Measurements from ENCODE around the gene POTEH. TPM values are rescaled to one million over a fixed set of nuclear protein-coding genes. Genes with fewer than 3 reads are reported as not detected.
"Not testable (repeated sequence)": the region's sequence is repeated elsewhere in the genome, so short reads cannot be mapped to it uniquely, and the experiment has no call there.

POTEH gene
- total RNA-seq: 0.11 TPM in 1 of 3 replicates, not detected in the others

DNA sequence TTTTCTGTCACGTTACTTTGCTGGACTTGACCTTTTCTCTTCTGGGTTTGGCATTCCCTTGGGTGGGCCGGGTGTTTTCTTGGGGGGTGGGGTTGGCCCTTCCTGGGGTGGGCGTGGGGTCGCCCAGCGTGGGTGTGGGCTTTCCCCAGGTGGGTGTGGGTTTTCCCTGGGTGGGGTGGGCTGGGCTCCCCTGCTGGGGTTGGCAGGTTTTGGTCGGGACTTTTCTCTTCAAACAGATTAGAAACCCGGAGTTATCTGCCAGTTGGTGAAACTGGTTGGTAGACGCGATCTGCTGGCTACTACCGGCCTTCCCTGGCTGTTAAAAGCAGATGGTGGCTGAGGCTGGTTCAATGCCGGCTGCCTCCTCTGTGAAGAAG is at the start of gene POTEH:
TSS of gene POTEH (plus strand) at position 278 of the 377 bp plus-strand sequence. CDS start at position 330, 52 bp downstream.
- H3K9me3 Mint-ChIP-seq; DNase-seq (ENCODE audit: low spot score in 2 of 2, unreplicated experiment in 2 of 2); H3K4me1 Mint-ChIP-seq; H3K4me3 Mint-ChIP-seq; H3K36me3 Mint-ChIP-seq; H3K27me3 Mint-ChIP-seq (ENCODE audit: low read depth); H3K27ac Mint-ChIP-seq: not testable (repeated sequence)

DNA sequence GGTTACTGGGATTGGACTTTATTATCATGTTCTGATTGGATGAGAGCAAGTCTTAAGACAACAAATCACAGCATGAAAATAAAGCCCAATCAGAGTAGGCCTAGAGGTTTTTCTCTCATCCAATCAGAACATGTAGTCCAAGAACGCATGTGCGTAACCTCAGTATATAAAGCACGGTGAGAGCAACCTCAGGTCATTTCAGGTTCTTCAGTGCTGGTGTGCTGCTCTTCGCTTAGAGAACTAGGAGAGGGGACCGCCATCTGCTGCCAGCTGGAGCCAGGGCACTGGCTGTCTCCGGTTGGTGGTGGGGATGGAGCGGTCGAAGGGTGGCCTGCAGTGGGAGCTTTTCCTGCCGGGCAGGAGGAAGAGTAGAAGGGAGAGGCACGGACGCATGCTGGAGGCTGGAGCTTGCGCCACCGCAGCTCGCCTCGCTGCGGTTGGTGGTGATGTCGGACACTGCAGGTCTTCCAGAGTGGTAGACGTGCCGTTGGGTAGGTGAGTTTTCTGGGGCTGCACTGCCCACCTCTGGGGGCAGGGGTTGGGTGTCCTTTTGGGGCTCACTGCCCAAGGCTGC is 47.5 kb upstream of the POTEH start:
- H3K27me3 Mint-ChIP-seq (ENCODE audit: low read depth); H3K27ac Mint-ChIP-seq; H3K36me3 Mint-ChIP-seq; H3K4me1 Mint-ChIP-seq; H3K4me3 Mint-ChIP-seq; DNase-seq (ENCODE audit: low spot score in 2 of 2, unreplicated experiment in 2 of 2); H3K9me3 Mint-ChIP-seq: not testable (repeated sequence)

DNA sequence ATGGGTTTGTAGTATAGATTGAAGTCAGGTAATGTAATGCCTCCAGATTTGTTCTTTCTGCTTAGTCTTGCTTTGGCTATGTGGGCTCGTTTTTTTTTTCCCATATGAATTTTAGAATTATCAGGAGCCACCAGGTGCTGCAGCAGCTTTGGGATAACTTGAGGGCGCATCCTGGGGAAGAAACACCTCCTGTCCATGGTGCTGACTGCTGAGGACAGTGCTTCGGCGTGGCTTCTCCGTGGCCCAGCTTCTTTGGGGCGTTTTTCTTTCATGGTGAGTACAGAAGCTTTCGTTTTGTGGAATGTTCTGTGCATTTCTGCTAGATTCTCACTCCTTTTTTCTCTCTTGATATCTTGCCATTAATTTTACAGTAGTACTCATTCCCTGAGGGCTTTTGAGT is 37.9 kb upstream of the POTEH start:
- H3K27ac Mint-ChIP-seq; H3K27me3 Mint-ChIP-seq (ENCODE audit: low read depth); H3K4me3 Mint-ChIP-seq; DNase-seq (ENCODE audit: low spot score in 2 of 2, unreplicated experiment in 2 of 2); H3K4me1 Mint-ChIP-seq; H3K9me3 Mint-ChIP-seq; H3K36me3 Mint-ChIP-seq: not testable (repeated sequence)

DNA sequence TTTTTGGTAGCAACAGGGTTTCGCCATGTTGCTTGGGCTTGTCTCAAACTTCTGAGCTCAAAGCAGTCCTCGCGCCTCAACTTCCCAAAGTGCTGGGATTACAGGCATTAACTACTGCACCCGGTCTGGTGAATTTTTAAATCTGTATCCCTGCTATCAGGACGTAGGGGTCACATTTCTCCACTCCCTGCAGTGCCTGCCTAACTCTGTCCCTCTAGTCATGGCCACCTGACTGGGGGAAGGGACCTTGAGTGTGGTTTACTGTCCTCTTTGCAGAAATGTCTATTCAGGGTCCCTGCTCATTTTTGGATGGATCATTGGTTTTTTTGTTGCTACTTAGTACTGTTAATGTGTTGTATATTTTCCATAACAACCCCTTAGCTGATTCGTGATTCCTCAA is 37.1 kb upstream of the POTEH start:
- not testable (repeated sequence) for H3K27ac Mint-ChIP-seq; H3K9me3 Mint-ChIP-seq; H3K4me3 Mint-ChIP-seq; H3K27me3 Mint-ChIP-seq (ENCODE audit: low read depth); DNase-seq (ENCODE audit: low spot score in 2 of 2, unreplicated experiment in 2 of 2); H3K36me3 Mint-ChIP-seq; H3K4me1 Mint-ChIP-seq

DNA sequence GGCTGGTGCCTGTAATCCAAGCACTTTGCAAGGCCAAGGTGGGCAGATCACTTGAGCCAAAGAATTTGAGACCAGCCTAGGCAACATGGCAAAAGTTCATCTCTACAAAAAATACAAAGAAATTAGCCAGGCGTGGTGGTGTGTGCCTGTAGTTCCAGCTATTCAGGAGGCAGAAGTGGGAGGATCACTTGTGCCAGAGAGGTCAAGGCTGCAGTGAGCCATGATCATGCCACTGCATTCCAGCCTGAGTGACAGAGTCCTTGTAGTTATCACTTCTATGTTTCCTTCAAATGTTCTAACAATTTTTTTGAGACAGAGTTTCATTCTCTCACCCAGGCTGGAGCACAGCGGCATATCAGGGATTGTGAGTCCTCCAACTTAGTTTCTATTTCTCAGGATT is 36.6 kb upstream of the POTEH start:
- DNase-seq (ENCODE audit: low spot score in 2 of 2, unreplicated experiment in 2 of 2); H3K36me3 Mint-ChIP-seq; H3K27ac Mint-ChIP-seq; H3K4me1 Mint-ChIP-seq; H3K4me3 Mint-ChIP-seq; H3K9me3 Mint-ChIP-seq; H3K27me3 Mint-ChIP-seq (ENCODE audit: low read depth): not testable (repeated sequence)

DNA sequence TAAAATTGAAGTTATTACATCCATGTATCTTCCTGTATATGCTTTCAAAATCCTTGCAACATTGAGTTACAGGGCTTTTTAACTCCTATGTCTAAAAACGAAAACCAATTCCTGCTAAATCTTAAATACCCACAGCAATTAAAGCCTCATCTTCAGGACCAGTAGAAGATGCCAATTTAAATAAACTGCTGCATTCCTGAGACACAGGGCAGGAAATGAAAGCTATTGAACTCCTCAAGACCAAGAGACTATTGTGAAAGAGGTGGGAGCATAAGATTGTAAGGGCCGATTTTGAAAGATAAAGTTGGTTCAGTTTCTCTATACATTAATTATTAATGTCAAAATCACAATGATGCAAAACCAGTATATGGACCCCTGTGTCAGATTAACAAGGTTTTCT is 28.7 kb upstream of the POTEH start:
- H3K9me3 Mint-ChIP-seq; H3K4me3 Mint-ChIP-seq; H3K27me3 Mint-ChIP-seq (ENCODE audit: low read depth): not testable (repeated sequence)

DNA sequence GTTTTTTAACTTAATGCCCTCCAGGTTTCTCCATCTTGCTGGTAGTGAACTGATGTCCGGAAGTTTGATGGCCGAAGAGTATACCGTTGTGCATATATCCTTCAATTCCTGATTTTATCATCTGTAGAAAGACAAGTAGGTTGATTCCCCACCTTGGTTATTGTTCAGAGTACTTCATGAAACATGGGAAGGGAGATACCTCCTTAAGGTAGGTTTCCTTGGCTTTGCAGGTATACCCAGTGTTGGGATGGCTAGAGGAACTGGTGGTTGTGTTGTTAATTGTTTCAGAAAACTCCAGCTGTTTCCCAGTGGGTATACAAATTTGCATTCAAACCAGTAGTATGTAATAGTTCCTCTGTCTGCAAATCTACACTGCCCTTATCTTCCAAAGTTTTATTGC is 25.1 kb upstream of the POTEH start:
- not testable (repeated sequence) for H3K36me3 Mint-ChIP-seq; H3K4me1 Mint-ChIP-seq; H3K4me3 Mint-ChIP-seq; H3K27ac Mint-ChIP-seq; H3K27me3 Mint-ChIP-seq (ENCODE audit: low read depth); H3K9me3 Mint-ChIP-seq; DNase-seq (ENCODE audit: low spot score in 2 of 2, unreplicated experiment in 2 of 2)

More for the DNA sequence above, 28.7 kb upstream of the POTEH start:
- not testable (repeated sequence) for H3K4me1 Mint-ChIP-seq; H3K27ac Mint-ChIP-seq; H3K36me3 Mint-ChIP-seq; DNase-seq (ENCODE audit: low spot score in 2 of 2, unreplicated experiment in 2 of 2)

DNA sequence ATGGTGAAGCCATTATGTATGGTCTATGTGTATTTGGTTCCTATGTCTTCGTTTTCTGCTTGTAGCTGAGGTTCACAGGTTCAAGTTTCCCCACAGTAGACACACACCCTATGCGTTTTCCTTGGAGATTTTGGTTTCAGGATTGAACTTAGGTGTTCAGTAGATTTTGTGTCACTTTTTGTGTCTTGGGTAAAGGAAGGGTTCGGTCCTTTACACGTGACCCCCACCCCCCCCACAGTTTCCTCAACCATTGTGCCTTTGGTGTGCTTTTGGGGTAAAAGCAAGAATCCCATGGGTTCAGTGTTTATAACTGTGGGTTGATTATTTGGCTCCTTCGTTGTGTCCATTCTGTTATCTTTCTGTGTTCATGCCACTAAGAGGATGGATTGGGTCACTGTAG is 24.3 kb upstream of the POTEH start:
- not testable (repeated sequence) for H3K4me1 Mint-ChIP-seq

DNA sequence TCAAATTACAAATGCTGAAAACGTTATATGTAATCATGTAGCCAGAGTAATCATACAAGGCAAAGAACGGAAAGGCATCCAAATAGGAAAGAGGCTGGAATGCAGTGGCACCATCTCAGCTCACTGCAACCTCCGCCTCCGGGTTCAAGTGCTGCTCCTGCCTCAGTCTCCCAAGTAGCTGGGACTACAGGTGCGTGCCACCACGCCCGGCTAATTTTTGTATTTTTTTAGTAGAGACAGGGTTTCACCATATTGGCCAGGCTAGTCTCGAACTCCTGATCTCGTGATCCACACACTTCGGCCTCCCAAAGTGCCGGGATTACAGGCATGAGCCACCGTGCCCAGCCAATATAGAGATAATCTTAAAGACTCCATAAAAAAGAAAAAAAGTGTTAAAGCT is 20.4 kb upstream of the POTEH start:
- not testable (repeated sequence) for DNase-seq (ENCODE audit: low spot score in 2 of 2, unreplicated experiment in 2 of 2); H3K9me3 Mint-ChIP-seq; H3K36me3 Mint-ChIP-seq; H3K4me3 Mint-ChIP-seq; H3K27ac Mint-ChIP-seq; H3K4me1 Mint-ChIP-seq; H3K27me3 Mint-ChIP-seq (ENCODE audit: low read depth)

More for the DNA sequence above, 24.3 kb upstream of the POTEH start:
- not testable (repeated sequence) for H3K27me3 Mint-ChIP-seq (ENCODE audit: low read depth); DNase-seq (ENCODE audit: low spot score in 2 of 2, unreplicated experiment in 2 of 2); H3K27ac Mint-ChIP-seq; H3K4me3 Mint-ChIP-seq; H3K36me3 Mint-ChIP-seq; H3K9me3 Mint-ChIP-seq

DNA sequence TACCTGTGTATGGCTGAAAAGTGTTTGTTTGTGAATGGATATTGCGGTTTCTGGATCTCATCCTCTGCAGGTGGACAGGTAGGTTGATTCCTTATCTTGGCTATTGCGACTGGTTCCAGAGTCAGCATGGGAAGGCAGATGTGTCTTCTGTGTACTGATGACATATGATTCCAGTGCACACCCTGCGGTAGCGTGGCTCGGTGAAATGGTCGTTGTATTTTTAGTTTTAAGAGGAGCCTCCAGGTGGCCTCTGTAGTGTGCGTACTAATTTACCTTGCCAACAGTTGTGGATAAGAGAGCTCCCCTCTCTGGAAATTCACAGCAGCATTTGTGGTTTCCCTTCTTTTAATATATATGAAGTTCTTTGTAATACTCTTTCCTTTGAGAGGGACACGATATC is 10.1 kb upstream of the POTEH start:
- not testable (repeated sequence) for H3K27me3 Mint-ChIP-seq (ENCODE audit: low read depth); H3K9me3 Mint-ChIP-seq; H3K4me3 Mint-ChIP-seq; DNase-seq (ENCODE audit: low spot score in 2 of 2, unreplicated experiment in 2 of 2); H3K36me3 Mint-ChIP-seq; H3K4me1 Mint-ChIP-seq; H3K27ac Mint-ChIP-seq

DNA sequence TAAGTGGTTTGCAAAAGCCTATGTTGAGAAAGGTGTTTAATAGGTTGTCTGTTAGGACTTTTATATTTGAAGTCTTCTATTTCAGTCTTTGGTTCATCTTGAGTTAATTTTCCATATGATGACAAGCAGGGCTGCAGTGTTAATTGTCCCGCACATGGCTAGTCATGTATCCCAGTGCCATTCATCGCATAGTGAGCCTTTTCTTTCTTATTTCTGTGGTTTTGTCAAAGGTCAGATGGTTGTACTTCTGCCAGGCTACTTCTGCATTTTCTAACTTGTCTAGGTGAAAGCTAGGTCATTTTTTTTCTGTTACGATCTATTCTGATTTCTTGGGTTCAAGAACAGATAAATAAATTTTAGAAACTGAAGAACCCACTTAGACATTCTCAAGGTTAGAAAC is 5.7 kb upstream of the POTEH start:
- H3K4me1 Mint-ChIP-seq; H3K27me3 Mint-ChIP-seq (ENCODE audit: low read depth); H3K27ac Mint-ChIP-seq; DNase-seq (ENCODE audit: low spot score in 2 of 2, unreplicated experiment in 2 of 2); H3K9me3 Mint-ChIP-seq; H3K4me3 Mint-ChIP-seq; H3K36me3 Mint-ChIP-seq: not testable (repeated sequence)

DNA sequence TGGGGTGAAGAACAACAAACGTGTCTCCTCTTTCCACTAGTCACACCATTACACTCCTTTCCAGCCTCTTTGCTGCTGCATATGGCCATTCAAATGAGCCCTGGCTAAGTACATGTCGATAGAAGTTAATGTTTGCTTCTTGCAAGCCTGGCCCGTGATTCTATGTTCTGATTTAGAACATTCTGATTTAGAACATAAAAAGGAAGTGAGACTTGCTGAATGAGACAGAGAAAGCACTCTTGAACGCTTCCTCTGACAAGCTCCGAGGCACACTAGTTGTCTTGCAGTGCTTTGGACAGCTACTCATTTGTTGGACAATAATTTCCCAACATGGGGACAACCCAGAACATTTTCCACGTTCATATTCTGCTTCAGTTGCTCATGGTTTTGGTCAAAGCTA is 5.1 kb upstream of the POTEH start:
- H3K27ac Mint-ChIP-seq; H3K27me3 Mint-ChIP-seq (ENCODE audit: low read depth); H3K9me3 Mint-ChIP-seq; DNase-seq (ENCODE audit: low spot score in 2 of 2, unreplicated experiment in 2 of 2); H3K4me3 Mint-ChIP-seq; H3K36me3 Mint-ChIP-seq; H3K4me1 Mint-ChIP-seq: not testable (repeated sequence)

DNA sequence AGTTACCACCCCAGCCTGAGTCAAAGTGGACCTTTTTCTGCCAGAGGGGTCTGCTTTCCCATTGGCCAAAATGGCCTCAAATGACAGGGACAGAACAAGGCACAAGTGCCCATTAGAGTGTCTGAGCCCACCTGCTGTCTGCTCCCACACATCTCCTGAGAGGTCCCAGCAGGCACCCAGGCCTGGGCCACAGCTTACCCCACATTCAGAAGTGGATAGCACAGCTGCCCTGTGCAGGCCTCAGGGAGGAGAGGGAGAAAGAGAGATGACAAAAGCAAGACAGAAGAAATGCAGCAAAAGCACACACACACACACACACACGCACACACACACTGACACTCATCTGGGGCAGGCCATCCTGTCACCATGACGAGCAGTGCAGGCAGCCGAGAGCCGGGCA is 4.2 kb upstream of the POTEH start:
- H3K27ac Mint-ChIP-seq; H3K4me1 Mint-ChIP-seq; H3K9me3 Mint-ChIP-seq; H3K4me3 Mint-ChIP-seq; H3K27me3 Mint-ChIP-seq (ENCODE audit: low read depth); H3K36me3 Mint-ChIP-seq; DNase-seq (ENCODE audit: low spot score in 2 of 2, unreplicated experiment in 2 of 2): not testable (repeated sequence)

DNA sequence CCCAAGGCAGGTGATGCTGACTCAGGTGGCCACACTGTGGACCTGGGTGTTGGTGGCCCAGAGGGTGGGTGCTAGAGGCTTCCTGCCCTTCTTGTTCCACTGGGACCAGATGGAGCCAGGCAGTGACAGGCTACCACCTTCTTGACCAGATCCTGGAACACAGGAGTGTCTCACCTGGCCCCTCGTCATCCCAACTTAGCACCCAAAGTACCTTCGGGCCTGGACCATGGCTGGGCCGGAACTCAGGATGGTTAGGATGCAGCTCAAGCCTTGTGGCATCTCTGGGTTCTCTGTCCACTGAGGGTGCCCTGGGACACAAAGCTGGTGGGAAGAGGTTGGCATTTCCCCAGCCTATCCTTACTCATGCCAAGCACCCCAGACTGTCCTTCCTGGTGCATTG is 2.7 kb upstream of the POTEH start:
- DNase-seq (ENCODE audit: low spot score in 2 of 2, unreplicated experiment in 2 of 2); H3K4me3 Mint-ChIP-seq; H3K9me3 Mint-ChIP-seq; H3K36me3 Mint-ChIP-seq; H3K4me1 Mint-ChIP-seq; H3K27me3 Mint-ChIP-seq (ENCODE audit: low read depth); H3K27ac Mint-ChIP-seq: not testable (repeated sequence)

DNA sequence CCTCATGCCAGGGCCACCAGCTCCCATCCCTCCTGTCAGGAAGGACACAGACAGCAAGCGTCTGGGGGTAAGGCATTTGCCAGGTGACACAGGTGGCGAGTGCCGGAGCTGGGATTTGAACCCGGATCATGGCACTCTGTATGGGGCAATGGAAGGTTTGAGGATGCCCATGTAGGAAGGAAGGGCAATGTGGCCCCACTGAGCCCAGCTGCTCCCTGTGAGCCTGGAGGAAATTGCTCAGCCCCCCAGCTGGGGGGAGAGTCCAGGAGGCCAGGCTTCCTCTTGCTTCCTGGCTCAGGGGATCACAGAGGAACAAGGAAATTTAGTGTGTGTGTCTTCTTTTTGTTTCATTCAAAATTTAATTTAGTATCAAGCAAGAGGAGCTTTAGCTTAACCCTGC is 2.1 kb upstream of the POTEH start:
- DNase-seq (ENCODE audit: low spot score in 2 of 2, unreplicated experiment in 2 of 2); H3K4me1 Mint-ChIP-seq; H3K9me3 Mint-ChIP-seq: not testable (repeated sequence)

More for the DNA sequence above, 2.1 kb upstream of the POTEH start:
- not testable (repeated sequence) for H3K36me3 Mint-ChIP-seq; H3K27me3 Mint-ChIP-seq (ENCODE audit: low read depth); H3K27ac Mint-ChIP-seq; H3K4me3 Mint-ChIP-seq
